ENCODE measurements around the gene THRAP3. TPM values are rescaled to one million over a fixed set of nuclear protein-coding genes. Genes with fewer than 3 reads are reported as not detected.
A peak's percentile ranks its signal among the peaks of the same experiment; 100 is the strongest.

The THRAP3 gene
- total and polyA plus RNA-seq, 2 experiments from 2014 or later: 127 to 161 TPM

DNA sequence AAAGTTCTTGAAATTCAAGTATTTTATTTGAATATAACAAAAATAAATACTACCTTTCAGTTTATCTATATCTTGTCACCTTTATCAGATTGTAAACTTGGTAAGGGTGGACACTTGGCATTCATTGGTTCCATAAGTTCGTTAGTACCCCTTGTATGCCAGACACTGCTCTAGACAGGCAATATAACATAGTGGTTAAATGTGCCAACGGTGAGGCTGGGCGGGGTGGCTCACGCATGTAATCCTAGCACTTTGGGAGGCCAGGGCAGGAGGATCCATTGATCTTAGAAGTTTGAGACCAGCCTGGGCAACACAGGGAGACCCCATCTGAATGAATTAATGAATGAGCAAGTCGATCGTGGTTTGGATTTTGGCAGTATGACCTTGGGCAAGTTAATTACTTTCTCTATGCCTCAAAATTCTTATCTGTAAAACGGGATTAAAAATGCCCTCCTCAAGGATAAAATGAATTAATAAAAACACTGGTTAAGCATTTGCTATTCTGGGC is 55.6 kb downstream of the THRAP3 start (continued):
- no peak for TF ChIP-seq CREB1 (CRISPR knock-in tag; IDR thresholded peaks at IDR 0.05; ENCODE audit: low read depth)
- TF ChIP-seq, protein P1, sequence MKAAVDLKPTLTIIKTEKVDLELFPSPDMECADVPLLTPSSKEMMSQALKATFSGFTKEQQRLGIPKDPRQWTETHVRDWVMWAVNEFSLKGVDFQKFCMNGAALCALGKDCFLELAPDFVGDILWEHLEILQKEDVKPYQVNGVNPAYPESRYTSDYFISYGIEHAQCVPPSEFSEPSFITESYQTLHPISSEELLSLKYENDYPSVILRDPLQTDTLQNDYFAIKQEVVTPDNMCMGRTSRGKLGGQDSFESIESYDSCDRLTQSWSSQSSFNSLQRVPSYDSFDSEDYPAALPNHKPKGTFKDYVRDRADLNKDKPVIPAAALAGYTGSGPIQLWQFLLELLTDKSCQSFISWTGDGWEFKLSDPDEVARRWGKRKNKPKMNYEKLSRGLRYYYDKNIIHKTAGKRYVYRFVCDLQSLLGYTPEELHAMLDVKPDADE (IDR thresholded peaks at IDR 0.05): no peak
- TF ChIP-seq, protein P2, sequence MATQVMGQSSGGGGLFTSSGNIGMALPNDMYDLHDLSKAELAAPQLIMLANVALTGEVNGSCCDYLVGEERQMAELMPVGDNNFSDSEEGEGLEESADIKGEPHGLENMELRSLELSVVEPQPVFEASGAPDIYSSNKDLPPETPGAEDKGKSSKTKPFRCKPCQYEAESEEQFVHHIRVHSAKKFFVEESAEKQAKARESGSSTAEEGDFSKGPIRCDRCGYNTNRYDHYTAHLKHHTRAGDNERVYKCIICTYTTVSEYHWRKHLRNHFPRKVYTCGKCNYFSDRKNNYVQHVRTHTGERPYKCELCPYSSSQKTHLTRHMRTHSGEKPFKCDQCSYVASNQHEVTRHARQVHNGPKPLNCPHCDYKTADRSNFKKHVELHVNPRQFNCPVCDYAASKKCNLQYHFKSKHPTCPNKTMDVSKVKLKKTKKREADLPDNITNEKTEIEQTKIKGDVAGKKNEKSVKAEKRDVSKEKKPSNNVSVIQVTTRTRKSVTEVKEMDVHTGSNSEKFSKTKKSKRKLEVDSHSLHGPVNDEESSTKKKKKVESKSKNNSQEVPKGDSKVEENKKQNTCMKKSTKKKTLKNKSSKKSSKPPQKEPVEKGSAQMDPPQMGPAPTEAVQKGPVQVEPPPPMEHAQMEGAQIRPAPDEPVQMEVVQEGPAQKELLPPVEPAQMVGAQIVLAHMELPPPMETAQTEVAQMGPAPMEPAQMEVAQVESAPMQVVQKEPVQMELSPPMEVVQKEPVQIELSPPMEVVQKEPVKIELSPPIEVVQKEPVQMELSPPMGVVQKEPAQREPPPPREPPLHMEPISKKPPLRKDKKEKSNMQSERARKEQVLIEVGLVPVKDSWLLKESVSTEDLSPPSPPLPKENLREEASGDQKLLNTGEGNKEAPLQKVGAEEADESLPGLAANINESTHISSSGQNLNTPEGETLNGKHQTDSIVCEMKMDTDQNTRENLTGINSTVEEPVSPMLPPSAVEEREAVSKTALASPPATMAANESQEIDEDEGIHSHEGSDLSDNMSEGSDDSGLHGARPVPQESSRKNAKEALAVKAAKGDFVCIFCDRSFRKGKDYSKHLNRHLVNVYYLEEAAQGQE (IDR thresholded peaks at IDR 0.05; ENCODE audit: unreplicated experiment): no peak
- no peak for TF ChIP-seq EZH2phosphoT487 (IDR thresholded peaks at IDR 0.05; ENCODE audit: unreplicated experiment)
- TF ChIP-seq NANOG (IDR thresholded peaks at IDR 0.05; ENCODE audit: borderline replicate concordance): no peak
- TF ChIP-seq ZNF331 (CRISPR knock-in tag; IDR thresholded peaks at IDR 0.05; ENCODE audit: low read depth): no peak

DNA sequence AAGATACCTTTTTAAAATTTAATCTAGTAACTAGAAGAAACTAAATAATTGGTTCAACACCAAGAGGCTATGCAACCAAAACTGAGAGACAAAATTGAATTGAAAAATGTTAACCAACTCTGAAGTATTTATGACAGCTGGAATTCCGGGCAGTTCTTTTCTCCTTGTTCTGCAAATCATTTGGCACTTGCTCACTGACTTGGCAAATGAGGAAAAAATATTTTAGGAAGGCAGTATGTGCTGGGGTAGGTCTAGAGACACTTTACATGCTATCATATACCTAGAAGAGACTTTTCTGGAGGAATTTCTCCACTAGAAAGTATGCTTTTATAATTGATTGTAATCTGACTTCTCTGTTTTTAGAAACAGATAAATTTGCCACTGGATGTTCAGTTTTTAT is 59.8 kb downstream of the THRAP3 start:
- Histone ChIP-seq H3K4me2 (no peak overlapping the region), H4K20me1 (replicated peaks; ENCODE audit: insufficient read depth) (peaks cover 42% of the 10 kb centered on the region), H3K27me3 (ENCODE audit: insufficient read depth) (no peaks in the 10 kb centered on the region), H3K4me3 (no peak overlapping the region), H3K27ac (ENCODE audit: low read depth) (0 out of 2 replicates have a peak overlapping the region, but pooled peaks have one; percentile 20), H3K36me3 (ENCODE audit: insufficient read depth) (peaks cover 33% of the 10 kb centered on the region), H3F3A (replicated peaks; ENCODE audit: low read depth) (peaks cover 23% of the 10 kb centered on the region), H3K9me2 (ENCODE audit: insufficient read depth) (no peaks in the 10 kb centered on the region), H2AFZ (no peak overlapping the region), H3K4me1 (ENCODE audit: insufficient read depth) (no peaks in the 10 kb centered on the region), H3K79me2 (replicated peaks; ENCODE audit: insufficient read depth) (peaks cover 46% of the 10 kb centered on the region)
- DNase-seq (ENCODE audit: low spot score) (no peak), ATAC-seq (no peak)
- H3K4me3 Mint-ChIP-seq: no peak overlapping the region
- no peaks in the 10 kb centered on the region for H3K9me3 Mint-ChIP-seq
- H3K27ac Mint-ChIP-seq: no peak overlapping the region
- H3K27me3 Mint-ChIP-seq (ENCODE audit: insufficient read depth, low read depth, poor library complexity): peaks cover 3% of the 10 kb centered on the region
- H3K4me1 Mint-ChIP-seq: no peaks in the 10 kb centered on the region; the same call in 2 of the 3 replicates
- H3K36me3 Mint-ChIP-seq (ENCODE audit: low read depth): peaks cover 52% of the 10 kb centered on the region
- TF ChIP-seq JUNB (IDR thresholded peaks at IDR 0.05; ENCODE audit: unreplicated experiment) (no peak), NANOG (IDR thresholded peaks at IDR 0.05; ENCODE audit: borderline replicate concordance) (no peak), CREB1 (CRISPR knock-in tag; IDR thresholded peaks at IDR 0.05; ENCODE audit: low read depth) (no peak), STAT1 (IDR thresholded peaks at IDR 0.05; ENCODE audit: unreplicated experiment) (no peak), ZNF331 (CRISPR knock-in tag; IDR thresholded peaks at IDR 0.05; ENCODE audit: low read depth) (no peak), ZNF114 (CRISPR knock-in tag; IDR thresholded peaks at IDR 0.05) (no peak)
- TF ChIP-seq, protein P3, sequence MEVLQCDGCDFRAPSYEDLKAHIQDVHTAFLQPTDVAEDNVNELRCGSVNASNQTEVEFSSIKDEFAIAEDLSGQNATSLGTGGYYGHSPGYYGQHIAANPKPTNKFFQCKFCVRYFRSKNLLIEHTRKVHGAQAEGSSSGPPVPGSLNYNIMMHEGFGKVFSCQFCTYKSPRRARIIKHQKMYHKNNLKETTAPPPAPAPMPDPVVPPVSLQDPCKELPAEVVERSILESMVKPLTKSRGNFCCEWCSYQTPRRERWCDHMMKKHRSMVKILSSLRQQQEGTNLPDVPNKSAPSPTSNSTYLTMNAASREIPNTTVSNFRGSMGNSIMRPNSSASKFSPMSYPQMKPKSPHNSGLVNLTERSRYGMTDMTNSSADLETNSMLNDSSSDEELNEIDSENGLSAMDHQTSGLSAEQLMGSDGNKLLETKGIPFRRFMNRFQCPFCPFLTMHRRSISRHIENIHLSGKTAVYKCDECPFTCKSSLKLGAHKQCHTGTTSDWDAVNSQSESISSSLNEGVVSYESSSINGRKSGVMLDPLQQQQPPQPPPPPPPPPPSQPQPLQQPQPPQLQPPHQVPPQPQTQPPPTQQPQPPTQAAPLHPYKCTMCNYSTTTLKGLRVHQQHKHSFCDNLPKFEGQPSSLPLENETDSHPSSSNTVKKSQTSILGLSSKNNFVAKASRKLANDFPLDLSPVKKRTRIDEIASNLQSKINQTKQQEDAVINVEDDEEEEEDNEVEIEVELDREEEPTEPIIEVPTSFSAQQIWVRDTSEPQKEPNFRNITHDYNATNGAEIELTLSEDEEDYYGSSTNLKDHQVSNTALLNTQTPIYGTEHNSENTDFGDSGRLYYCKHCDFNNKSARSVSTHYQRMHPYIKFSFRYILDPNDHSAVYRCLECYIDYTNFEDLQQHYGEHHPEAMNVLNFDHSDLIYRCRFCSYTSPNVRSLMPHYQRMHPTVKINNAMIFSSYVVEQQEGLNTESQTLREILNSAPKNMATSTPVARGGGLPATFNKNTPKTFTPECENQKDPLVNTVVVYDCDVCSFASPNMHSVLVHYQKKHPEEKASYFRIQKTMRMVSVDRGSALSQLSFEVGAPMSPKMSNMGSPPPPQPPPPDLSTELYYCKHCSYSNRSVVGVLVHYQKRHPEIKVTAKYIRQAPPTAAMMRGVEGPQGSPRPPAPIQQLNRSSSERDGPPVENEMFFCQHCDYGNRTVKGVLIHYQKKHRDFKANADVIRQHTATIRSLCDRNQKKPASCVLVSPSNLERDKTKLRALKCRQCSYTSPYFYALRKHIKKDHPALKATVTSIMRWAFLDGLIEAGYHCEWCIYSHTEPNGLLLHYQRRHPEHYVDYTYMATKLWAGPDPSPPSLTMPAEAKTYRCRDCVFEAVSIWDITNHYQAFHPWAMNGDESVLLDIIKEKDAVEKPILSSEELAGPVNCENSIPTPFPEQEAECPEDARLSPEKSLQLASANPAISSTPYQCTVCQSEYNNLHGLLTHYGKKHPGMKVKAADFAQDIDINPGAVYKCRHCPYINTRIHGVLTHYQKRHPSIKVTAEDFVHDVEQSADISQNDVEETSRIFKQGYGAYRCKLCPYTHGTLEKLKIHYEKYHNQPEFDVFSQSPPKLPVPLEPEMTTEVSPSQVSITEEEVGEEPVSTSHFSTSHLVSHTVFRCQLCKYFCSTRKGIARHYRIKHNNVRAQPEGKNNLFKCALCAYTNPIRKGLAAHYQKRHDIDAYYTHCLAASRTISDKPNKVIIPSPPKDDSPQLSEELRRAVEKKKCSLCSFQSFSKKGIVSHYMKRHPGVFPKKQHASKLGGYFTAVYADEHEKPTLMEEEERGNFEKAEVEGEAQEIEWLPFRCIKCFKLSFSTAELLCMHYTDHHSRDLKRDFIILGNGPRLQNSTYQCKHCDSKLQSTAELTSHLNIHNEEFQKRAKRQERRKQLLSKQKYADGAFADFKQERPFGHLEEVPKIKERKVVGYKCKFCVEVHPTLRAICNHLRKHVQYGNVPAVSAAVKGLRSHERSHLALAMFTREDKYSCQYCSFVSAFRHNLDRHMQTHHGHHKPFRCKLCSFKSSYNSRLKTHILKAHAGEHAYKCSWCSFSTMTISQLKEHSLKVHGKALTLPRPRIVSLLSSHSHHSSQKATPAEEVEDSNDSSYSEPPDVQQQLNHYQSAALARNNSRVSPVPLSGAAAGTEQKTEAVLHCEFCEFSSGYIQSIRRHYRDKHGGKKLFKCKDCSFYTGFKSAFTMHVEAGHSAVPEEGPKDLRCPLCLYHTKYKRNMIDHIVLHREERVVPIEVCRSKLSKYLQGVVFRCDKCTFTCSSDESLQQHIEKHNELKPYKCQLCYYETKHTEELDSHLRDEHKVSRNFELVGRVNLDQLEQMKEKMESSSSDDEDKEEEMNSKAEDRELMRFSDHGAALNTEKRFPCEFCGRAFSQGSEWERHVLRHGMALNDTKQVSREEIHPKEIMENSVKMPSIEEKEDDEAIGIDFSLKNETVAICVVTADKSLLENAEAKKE (CRISPR knock-in tag; IDR thresholded peaks at IDR 0.05): no peak
- TF ChIP-seq, protein P1 (IDR thresholded peaks at IDR 0.05): no peak
